DND-41 (cell line): Measurements from ENCODE around the gene RNF212.
"Not testable (repeated sequence)": the region's sequence is repeated elsewhere in the genome, so short reads cannot be mapped to it uniquely, and the experiment has no call there.

Source experiments
- EZH2 ChIP-seq: IDR thresholded peaks from 3 replicates; pipeline ENCODE4 v1.6.1; 2012; ENCODE audit warnings: borderline replicate concordance, low read depth, mild to moderate bottlenecking, moderate library complexity, low read length, inconsistent platforms; ENCODE audit not compliant: severe bottlenecking
- TF ChIP-seq, protein P1 (sequence below): IDR thresholded peaks from 2 replicates; pipeline ENCODE4 v1.5.1; 2012; ENCODE audit warnings: borderline replicate concordance, low read length, moderate library complexity, mild to moderate bottlenecking; ENCODE audit not compliant: poor library complexity, severe bottlenecking; ENCODE audit errors: extremely low read depth

DNA sequence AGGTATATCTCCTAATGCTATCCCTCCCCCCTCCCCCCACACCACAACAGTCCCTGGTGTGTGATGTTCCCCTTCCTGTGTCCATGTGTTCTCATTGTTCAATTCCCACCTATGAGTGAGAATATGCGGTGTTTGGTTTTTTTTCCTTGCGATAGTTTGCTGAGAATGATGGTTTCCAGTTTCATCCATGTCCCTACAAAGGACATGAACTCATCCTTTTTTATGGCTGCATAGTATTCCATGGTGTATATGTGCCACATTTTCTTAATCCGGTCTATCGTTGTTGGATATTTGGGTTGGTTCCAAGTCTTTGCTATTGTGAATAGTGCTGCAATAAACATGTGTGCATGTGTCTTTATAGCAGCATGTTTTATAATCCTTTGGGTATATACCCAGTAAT, 12.1 kb upstream of the RNF212 start:
- TF ChIP-seq, protein P1, sequence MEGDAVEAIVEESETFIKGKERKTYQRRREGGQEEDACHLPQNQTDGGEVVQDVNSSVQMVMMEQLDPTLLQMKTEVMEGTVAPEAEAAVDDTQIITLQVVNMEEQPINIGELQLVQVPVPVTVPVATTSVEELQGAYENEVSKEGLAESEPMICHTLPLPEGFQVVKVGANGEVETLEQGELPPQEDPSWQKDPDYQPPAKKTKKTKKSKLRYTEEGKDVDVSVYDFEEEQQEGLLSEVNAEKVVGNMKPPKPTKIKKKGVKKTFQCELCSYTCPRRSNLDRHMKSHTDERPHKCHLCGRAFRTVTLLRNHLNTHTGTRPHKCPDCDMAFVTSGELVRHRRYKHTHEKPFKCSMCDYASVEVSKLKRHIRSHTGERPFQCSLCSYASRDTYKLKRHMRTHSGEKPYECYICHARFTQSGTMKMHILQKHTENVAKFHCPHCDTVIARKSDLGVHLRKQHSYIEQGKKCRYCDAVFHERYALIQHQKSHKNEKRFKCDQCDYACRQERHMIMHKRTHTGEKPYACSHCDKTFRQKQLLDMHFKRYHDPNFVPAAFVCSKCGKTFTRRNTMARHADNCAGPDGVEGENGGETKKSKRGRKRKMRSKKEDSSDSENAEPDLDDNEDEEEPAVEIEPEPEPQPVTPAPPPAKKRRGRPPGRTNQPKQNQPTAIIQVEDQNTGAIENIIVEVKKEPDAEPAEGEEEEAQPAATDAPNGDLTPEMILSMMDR = not testable (repeated sequence)
- TF ChIP-seq EZH2 = not testable (repeated sequence)
